ENCODE results near the gene REC114.

GRCh38 chr15:73495181-73495580 lies 52.2 kb downstream of the REC114 start:
- TF ChIP-seq, protein P1, sequence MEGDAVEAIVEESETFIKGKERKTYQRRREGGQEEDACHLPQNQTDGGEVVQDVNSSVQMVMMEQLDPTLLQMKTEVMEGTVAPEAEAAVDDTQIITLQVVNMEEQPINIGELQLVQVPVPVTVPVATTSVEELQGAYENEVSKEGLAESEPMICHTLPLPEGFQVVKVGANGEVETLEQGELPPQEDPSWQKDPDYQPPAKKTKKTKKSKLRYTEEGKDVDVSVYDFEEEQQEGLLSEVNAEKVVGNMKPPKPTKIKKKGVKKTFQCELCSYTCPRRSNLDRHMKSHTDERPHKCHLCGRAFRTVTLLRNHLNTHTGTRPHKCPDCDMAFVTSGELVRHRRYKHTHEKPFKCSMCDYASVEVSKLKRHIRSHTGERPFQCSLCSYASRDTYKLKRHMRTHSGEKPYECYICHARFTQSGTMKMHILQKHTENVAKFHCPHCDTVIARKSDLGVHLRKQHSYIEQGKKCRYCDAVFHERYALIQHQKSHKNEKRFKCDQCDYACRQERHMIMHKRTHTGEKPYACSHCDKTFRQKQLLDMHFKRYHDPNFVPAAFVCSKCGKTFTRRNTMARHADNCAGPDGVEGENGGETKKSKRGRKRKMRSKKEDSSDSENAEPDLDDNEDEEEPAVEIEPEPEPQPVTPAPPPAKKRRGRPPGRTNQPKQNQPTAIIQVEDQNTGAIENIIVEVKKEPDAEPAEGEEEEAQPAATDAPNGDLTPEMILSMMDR (IDR thresholded peaks at IDR 0.05 in 2 of 3, conservative IDR thresholded peaks at IDR 0.05 in 1 of 3; ENCODE audit: insufficient read depth in 2 of 3, low read depth in 1 of 3, low read length in 3 of 3), result no peak
- TF ChIP-seq SMARCE1 (IDR thresholded peaks at IDR 0.05), result no peak
- no peak for TF ChIP-seq PCBP1 (IDR thresholded peaks at IDR 0.05; ENCODE audit: low read depth, low read length, poor library complexity, severe bottlenecking)
- no peak for TF ChIP-seq SRSF3 (IDR thresholded peaks at IDR 0.05; ENCODE audit: insufficient read depth, low read length)
- no peak for TF ChIP-seq CEBPB (tag; IDR thresholded peaks at IDR 0.05)
- no peak for TF ChIP-seq PREB (CRISPR knock-in tag; IDR thresholded peaks at IDR 0.05)
- no peak for TF ChIP-seq ZNF695 (CRISPR knock-in tag; IDR thresholded peaks at IDR 0.05)
- TF ChIP-seq PCBP2 (IDR thresholded peaks at IDR 0.05; ENCODE audit: low read depth, low read length, poor library complexity, severe bottlenecking), result no peak
- no peak for TF ChIP-seq ZNF764 (CRISPR knock-in tag; IDR thresholded peaks at IDR 0.05; ENCODE audit: low read depth)
- TF ChIP-seq NCOA2 (IDR thresholded peaks at IDR 0.05; ENCODE audit: partially characterized antibody in 2 of 2), result no peak
- TF ChIP-seq EGR1 (conservative IDR thresholded peaks at IDR 0.05), result no peak
- no peak for TF ChIP-seq ELF1 (tag; IDR thresholded peaks at IDR 0.05)

Data from K562 (cell line).